GM12875 (cell line): ENCODE results near the gene TDRKH.

Experiments used
- H3K4me3 ChIP-seq: one replicate; pipeline ENCODE4 v1.5.1; 2011; ENCODE audit warnings: low read depth, low read length, control low read depth
- TF ChIP-seq, protein P1 (sequence below): IDR thresholded peaks from 2 replicates; pipeline ENCODE4 v1.5.1; 2011; ENCODE audit warnings: low read depth, mild to moderate bottlenecking, control low read depth, inconsistent platforms, low read length, moderate library complexity, borderline replicate concordance; ENCODE audit not compliant: insufficient read depth

Gene TDRKH

GRCh38 chr1:151803915-151804314 is 13.6 kb upstream of the TDRKH start:
- TF ChIP-seq, protein P1, sequence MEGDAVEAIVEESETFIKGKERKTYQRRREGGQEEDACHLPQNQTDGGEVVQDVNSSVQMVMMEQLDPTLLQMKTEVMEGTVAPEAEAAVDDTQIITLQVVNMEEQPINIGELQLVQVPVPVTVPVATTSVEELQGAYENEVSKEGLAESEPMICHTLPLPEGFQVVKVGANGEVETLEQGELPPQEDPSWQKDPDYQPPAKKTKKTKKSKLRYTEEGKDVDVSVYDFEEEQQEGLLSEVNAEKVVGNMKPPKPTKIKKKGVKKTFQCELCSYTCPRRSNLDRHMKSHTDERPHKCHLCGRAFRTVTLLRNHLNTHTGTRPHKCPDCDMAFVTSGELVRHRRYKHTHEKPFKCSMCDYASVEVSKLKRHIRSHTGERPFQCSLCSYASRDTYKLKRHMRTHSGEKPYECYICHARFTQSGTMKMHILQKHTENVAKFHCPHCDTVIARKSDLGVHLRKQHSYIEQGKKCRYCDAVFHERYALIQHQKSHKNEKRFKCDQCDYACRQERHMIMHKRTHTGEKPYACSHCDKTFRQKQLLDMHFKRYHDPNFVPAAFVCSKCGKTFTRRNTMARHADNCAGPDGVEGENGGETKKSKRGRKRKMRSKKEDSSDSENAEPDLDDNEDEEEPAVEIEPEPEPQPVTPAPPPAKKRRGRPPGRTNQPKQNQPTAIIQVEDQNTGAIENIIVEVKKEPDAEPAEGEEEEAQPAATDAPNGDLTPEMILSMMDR: no peak
- no peak overlapping the region for H3K4me3 ChIP-seq

- TF ChIP-seq, protein P1: no peak
- H3K4me3 ChIP-seq: no peak overlapping the region
These were observed 12.9 kb upstream of the TDRKH start for GRCh38 chr1:151803164-151803563.

DNA sequence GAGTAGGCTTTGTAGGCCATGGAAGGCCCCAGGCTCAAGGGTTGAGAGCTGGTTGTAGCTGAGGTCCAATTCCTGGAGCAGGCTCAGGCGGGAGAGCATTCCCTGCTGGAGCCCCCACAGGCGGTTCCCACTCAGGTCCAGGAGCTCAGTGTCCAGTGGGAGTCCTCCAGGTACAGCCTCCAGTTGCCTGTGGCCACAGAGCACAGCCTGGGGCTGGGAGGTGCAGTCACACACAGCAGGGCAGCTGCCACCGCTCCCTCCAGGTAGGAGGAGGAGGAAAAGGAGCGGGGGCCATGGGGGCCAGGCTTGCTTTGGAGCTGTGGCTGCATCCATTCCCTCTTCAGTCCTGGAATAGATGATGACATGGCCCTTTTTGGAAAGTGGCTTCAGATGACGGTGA is 12.1 kb upstream of the TDRKH start:
- H3K4me3 ChIP-seq: no peak overlapping the region
- TF ChIP-seq, protein P1: no peak

- no peak overlapping the region for H3K4me3 ChIP-seq
- TF ChIP-seq, protein P1: no peak
These were observed 11.5 kb upstream of the TDRKH start for GRCh38 chr1:151801846-151802245.

GRCh38 chr1:151801310-151801820 is 11.1 kb upstream of the TDRKH start:
- TF ChIP-seq, protein P1: no peak
- no peak overlapping the region for H3K4me3 ChIP-seq

DNA sequence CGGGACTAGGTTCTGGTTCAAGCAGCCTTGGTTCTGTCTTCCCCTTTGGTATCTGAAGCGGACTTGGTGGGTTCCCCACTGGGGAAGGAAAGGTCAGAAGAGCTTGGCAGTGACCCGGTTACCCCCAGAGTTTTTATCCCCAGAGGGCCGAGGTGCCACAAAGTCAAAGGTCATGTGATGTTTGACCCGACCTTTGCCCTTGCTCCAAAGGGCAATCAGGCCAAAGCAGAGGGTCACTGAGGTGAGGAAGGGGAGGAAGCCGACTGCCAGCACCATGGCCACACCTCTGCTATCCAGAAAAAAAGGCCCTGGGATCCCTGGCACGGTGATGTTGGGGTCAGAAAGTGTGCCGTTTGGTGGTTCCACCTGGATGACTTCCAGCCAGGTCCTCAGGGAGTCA is 10.5 kb upstream of the TDRKH start:
- H3K4me3 ChIP-seq: no peak overlapping the region
- TF ChIP-seq, protein P1: no peak

DNA sequence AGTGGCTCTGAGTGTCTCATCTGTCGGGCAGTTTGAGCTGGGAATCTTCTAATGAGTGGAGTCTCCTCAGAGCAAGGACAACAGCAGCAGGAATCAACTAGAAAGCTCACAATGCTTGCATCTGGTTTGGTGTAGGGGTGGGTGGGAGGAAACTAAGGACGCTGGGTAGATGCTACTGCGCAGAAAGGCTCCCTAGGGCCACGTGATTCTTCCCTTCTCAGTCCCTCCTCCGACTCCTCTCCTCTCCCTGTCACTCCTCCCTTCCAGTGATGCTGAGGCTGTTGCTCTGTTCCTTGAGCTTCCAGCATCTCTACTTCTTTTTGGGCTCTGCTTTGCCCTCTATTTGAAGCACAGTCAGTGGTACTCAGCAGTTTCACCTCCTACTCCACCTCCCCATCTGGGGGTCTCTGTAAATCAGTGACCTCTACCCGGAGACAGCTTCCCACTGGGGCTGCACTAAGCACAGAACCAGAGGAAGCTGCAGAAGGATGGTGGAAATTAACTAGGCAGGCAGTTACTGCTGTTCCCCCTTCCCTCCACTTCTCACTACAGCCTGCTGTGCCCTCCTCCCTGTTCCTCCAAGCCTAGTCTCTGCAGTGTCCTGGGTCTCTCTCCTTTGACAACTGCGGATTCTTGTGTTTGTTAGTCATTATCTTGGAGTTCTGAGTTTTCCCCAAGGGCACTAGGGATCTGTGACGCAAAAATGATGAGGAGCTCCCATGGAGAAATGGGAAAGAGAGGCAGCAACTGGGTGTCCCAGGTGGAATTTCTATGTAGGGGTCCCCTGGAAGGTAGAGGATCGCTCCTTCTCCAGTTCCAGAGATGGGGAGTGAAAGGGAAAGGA is 9.1 kb upstream of the TDRKH start:
- no peak overlapping the region for H3K4me3 ChIP-seq
- TF ChIP-seq, protein P1: no peak
